ENCODE measurements around the gene LRRC49.

- TF ChIP-seq BHLHE40 (IDR thresholded peaks at IDR 0.05; ENCODE audit: low read depth, low read length) (no peak), CTCF (conservative IDR thresholded peaks at IDR 0.05; ENCODE audit: low read depth, low read length) (peak; percentile 94), FOS (IDR thresholded peaks at IDR 0.05; ENCODE audit: low read depth, low read length) (no peak), POLR2A (IDR thresholded peaks at IDR 0.05; ENCODE audit: low read depth, low read length) (0 out of 2 replicates have a peak, but pooled peaks have one; percentile 25)
Observed at GRCh38 chr15:71011503-71012155, 119.0 kb downstream of the LRRC49 start.

Measured in IMR-90 (cell line).